ENCODE data around the gene NPAS3. TPM values are rescaled to one million over a fixed set of nuclear protein-coding genes. Genes with fewer than 3 reads are reported as not detected.

The NPAS3 gene
- polyA plus RNA-seq, 4 donors: 0.30 to 0.81 (median 0.62) TPM; not detected in 1

- no peaks in the 10 kb centered on the region for H3K27me3 ChIP-seq (ENCODE audit: control insufficient read depth in 3 of 3, insufficient read depth in 3 of 3, low read length in 3 of 3)
- 85 to 91% (median 91%) methylated on average over 7 of the region's 7 CpGs for WGBS, 3 donors
These were observed 518.9 kb downstream of the NPAS3 start for GRCh38 chr14:33457617-33458016.

GRCh38 chr14:33460164-33460563, 521.5 kb downstream of the NPAS3 start:
- H3K4me3 ChIP-seq (ENCODE audit: low read depth in 1 of 3, low read length in 3 of 3): no peak overlapping the region
- WGBS, 3 donors: 33 to 51% (median 44%) methylated on average over 1 of the region's 1 CpG
- no peaks in the 10 kb centered on the region for H3K27me3 ChIP-seq (ENCODE audit: control insufficient read depth in 3 of 3, insufficient read depth in 3 of 3, low read length in 3 of 3)
- DNase-seq (no peak), FAIRE-seq (no peak)
- H3K4me1 ChIP-seq (ENCODE audit: control insufficient read depth in 3 of 3, insufficient read depth in 2 of 3, low read depth in 1 of 3, low read length in 2 of 3): no peaks in the 10 kb centered on the region
- no peaks in the 10 kb centered on the region for H3K36me3 ChIP-seq (ENCODE audit: control insufficient read depth in 3 of 3, insufficient read depth in 2 of 3, low read depth in 1 of 3, low read length in 3 of 3)
- no peak overlapping the region for H3K27ac ChIP-seq (ENCODE audit: low read depth in 1 of 3, low read length in 2 of 3)
- no peaks in the 10 kb centered on the region for H3K9me3 ChIP-seq (ENCODE audit: control insufficient read depth in 2 of 2, insufficient read depth in 1 of 2, low read depth in 1 of 2, low read length in 1 of 2)

More at GRCh38 chr14:33457617-33458016, 518.9 kb downstream of the NPAS3 start:
- Histone ChIP-seq H3K4me1 (ENCODE audit: control insufficient read depth in 3 of 3, insufficient read depth in 2 of 3, low read depth in 1 of 3, low read length in 2 of 3) (peaks cover 0 to 12% (median 0%) of the 10 kb centered on the region in 3 donors), H3K27ac (ENCODE audit: low read depth in 1 of 3, low read length in 2 of 3) (no peak overlapping the region), H3K9me3 (ENCODE audit: control insufficient read depth in 2 of 2, insufficient read depth in 1 of 2, low read depth in 1 of 2, low read length in 1 of 2) (no peaks in the 10 kb centered on the region), H3K36me3 (ENCODE audit: control insufficient read depth in 3 of 3, insufficient read depth in 2 of 3, low read depth in 1 of 3, low read length in 3 of 3) (no peaks in the 10 kb centered on the region), H3K4me3 (ENCODE audit: low read depth in 1 of 3, low read length in 3 of 3) (no peak overlapping the region)
- FAIRE-seq (no peak), DNase-seq (no peak)

GRCh38 chr14:33461036-33461435, 522.4 kb downstream of the NPAS3 start:
- Histone ChIP-seq H3K4me1 (ENCODE audit: control insufficient read depth in 3 of 3, insufficient read depth in 2 of 3, low read depth in 1 of 3, low read length in 2 of 3) (no peaks in the 10 kb centered on the region), H3K4me3 (ENCODE audit: low read depth in 1 of 3, low read length in 3 of 3) (no peak overlapping the region), H3K27ac (ENCODE audit: low read depth in 1 of 3, low read length in 2 of 3) (no peak overlapping the region), H3K9me3 (ENCODE audit: control insufficient read depth in 2 of 2, insufficient read depth in 1 of 2, low read depth in 1 of 2, low read length in 1 of 2) (no peaks in the 10 kb centered on the region), H3K27me3 (ENCODE audit: control insufficient read depth in 3 of 3, insufficient read depth in 3 of 3, low read length in 3 of 3) (no peaks in the 10 kb centered on the region), H3K36me3 (ENCODE audit: control insufficient read depth in 3 of 3, insufficient read depth in 2 of 3, low read depth in 1 of 3, low read length in 3 of 3) (no peaks in the 10 kb centered on the region)
- FAIRE-seq (no peak), DNase-seq (no peak)
- 72 to 89% (median 88%) methylated on average over 4 of the region's 4 CpGs for WGBS, 3 donors

GRCh38 chr14:33463731-33464130, 525.1 kb downstream of the NPAS3 start:
- Histone ChIP-seq H3K9me3 (ENCODE audit: control insufficient read depth in 2 of 2, insufficient read depth in 1 of 2, low read depth in 1 of 2, low read length in 1 of 2) (no peaks in the 10 kb centered on the region), H3K36me3 (ENCODE audit: control insufficient read depth in 3 of 3, insufficient read depth in 2 of 3, low read depth in 1 of 3, low read length in 3 of 3) (no peaks in the 10 kb centered on the region), H3K4me1 (ENCODE audit: control insufficient read depth in 3 of 3, insufficient read depth in 2 of 3, low read depth in 1 of 3, low read length in 2 of 3) (no peaks in the 10 kb centered on the region), H3K27me3 (ENCODE audit: control insufficient read depth in 3 of 3, insufficient read depth in 3 of 3, low read length in 3 of 3) (no peaks in the 10 kb centered on the region), H3K4me3 (ENCODE audit: low read depth in 1 of 3, low read length in 3 of 3) (no peak overlapping the region), H3K27ac (ENCODE audit: low read depth in 1 of 3, low read length in 2 of 3) (no peak overlapping the region)
- FAIRE-seq (no peak), DNase-seq (no peak)
- 95 to 97% (median 97%) methylated on average over 2 of the region's 2 CpGs for WGBS, 3 donors

GRCh38 chr14:33464254-33464962, 525.7 kb downstream of the NPAS3 start:
- WGBS, 3 donors: 69 to 86% (median 77%) methylated on average over 10 of the region's 10 CpGs
- FAIRE-seq: no peak
- no peak for DNase-seq

GRCh38 chr14:33465846-33466700, 527.4 kb downstream of the NPAS3 start:
- H3K36me3 ChIP-seq (ENCODE audit: control insufficient read depth in 3 of 3, insufficient read depth in 2 of 3, low read depth in 1 of 3, low read length in 3 of 3): no peaks in the 10 kb centered on the region
- no peak overlapping the region for H3K27ac ChIP-seq (ENCODE audit: low read depth in 1 of 3, low read length in 2 of 3)
- WGBS, 3 donors: 76 to 86% (median 80%) methylated on average over 10 of the region's 10 CpGs
- H3K9me3 ChIP-seq (ENCODE audit: control insufficient read depth in 2 of 2, insufficient read depth in 1 of 2, low read depth in 1 of 2, low read length in 1 of 2): no peaks in the 10 kb centered on the region
- H3K4me3 ChIP-seq (ENCODE audit: low read depth in 1 of 3, low read length in 3 of 3): no peak overlapping the region
- H3K27me3 ChIP-seq (ENCODE audit: control insufficient read depth in 3 of 3, insufficient read depth in 3 of 3, low read length in 3 of 3): no peaks in the 10 kb centered on the region
- DNase-seq: no peak
- peaks cover 0 to 4% (median 0%) of the 10 kb centered on the region in 3 donors for H3K4me1 ChIP-seq (ENCODE audit: control insufficient read depth in 3 of 3, insufficient read depth in 2 of 3, low read depth in 1 of 3, low read length in 2 of 3)
- no peak for FAIRE-seq

More at GRCh38 chr14:33464254-33464962, 525.7 kb downstream of the NPAS3 start:
- no peaks in the 10 kb centered on the region for H3K9me3 ChIP-seq (ENCODE audit: control insufficient read depth in 2 of 2, insufficient read depth in 1 of 2, low read depth in 1 of 2, low read length in 1 of 2)
- H3K27me3 ChIP-seq (ENCODE audit: control insufficient read depth in 3 of 3, insufficient read depth in 3 of 3, low read length in 3 of 3): no peaks in the 10 kb centered on the region
- no peaks in the 10 kb centered on the region for H3K4me1 ChIP-seq (ENCODE audit: control insufficient read depth in 3 of 3, insufficient read depth in 2 of 3, low read depth in 1 of 3, low read length in 2 of 3)
- H3K27ac ChIP-seq (ENCODE audit: low read depth in 1 of 3, low read length in 2 of 3): no peak overlapping the region
- no peaks in the 10 kb centered on the region for H3K36me3 ChIP-seq (ENCODE audit: control insufficient read depth in 3 of 3, insufficient read depth in 2 of 3, low read depth in 1 of 3, low read length in 3 of 3)
- no peak overlapping the region for H3K4me3 ChIP-seq (ENCODE audit: low read depth in 1 of 3, low read length in 3 of 3)

GRCh38 chr14:33467971-33468370, 529.3 kb downstream of the NPAS3 start:
- DNase-seq (no peak), FAIRE-seq (no peak)
- H3K27me3 ChIP-seq (ENCODE audit: control insufficient read depth in 3 of 3, insufficient read depth in 3 of 3, low read length in 3 of 3): no peaks in the 10 kb centered on the region
- peaks cover 0 to 4% (median 0%) of the 10 kb centered on the region in 3 donors for H3K4me1 ChIP-seq (ENCODE audit: control insufficient read depth in 3 of 3, insufficient read depth in 2 of 3, low read depth in 1 of 3, low read length in 2 of 3)
- 88 to 91% (median 89%) methylated on average over 4 of the region's 4 CpGs for WGBS, 3 donors
- no peak overlapping the region for H3K4me3 ChIP-seq (ENCODE audit: low read depth in 1 of 3, low read length in 3 of 3)
- no peaks in the 10 kb centered on the region for H3K36me3 ChIP-seq (ENCODE audit: control insufficient read depth in 3 of 3, insufficient read depth in 2 of 3, low read depth in 1 of 3, low read length in 3 of 3)
- no peaks in the 10 kb centered on the region for H3K9me3 ChIP-seq (ENCODE audit: control insufficient read depth in 2 of 2, insufficient read depth in 1 of 2, low read depth in 1 of 2, low read length in 1 of 2)
- no peak overlapping the region for H3K27ac ChIP-seq (ENCODE audit: low read depth in 1 of 3, low read length in 2 of 3)

- DNase-seq: peak in 1 of 2 donors; percentile 89
- Histone ChIP-seq H3K4me1 (ENCODE audit: control insufficient read depth in 3 of 3, insufficient read depth in 2 of 3, low read depth in 1 of 3, low read length in 2 of 3) (peaks cover 0 to 4% (median 0%) of the 10 kb centered on the region in 3 donors), H3K9me3 (ENCODE audit: control insufficient read depth in 2 of 2, insufficient read depth in 1 of 2, low read depth in 1 of 2, low read length in 1 of 2) (no peaks in the 10 kb centered on the region), H3K27me3 (ENCODE audit: control insufficient read depth in 3 of 3, insufficient read depth in 3 of 3, low read length in 3 of 3) (no peaks in the 10 kb centered on the region), H3K4me3 (ENCODE audit: low read depth in 1 of 3, low read length in 3 of 3) (no peak overlapping the region), H3K36me3 (ENCODE audit: control insufficient read depth in 3 of 3, insufficient read depth in 2 of 3, low read depth in 1 of 3, low read length in 3 of 3) (no peaks in the 10 kb centered on the region), H3K27ac (ENCODE audit: low read depth in 1 of 3, low read length in 2 of 3) (no peak overlapping the region)
- 10 to 48% (median 14%) methylated on average over 1 of the region's 1 CpG for WGBS, 3 donors
- no peak for FAIRE-seq
These were observed 531.2 kb downstream of the NPAS3 start for GRCh38 chr14:33469898-33470297.
